Activated CD4-positive, alpha-beta T cell treated with anti-CD3 and anti-CD28 coated beads, Interleukin-10, Interleukin-2, amounts not matched to agents 100 ng/mL and 50 ng/mL, durations not matched to agents 16 hours and 8 hours (primary cell): ENCODE measurements around the gene KBTBD2.
"Not testable (repeated sequence)": the region's sequence is repeated elsewhere in the genome, so short reads cannot be mapped to it uniquely, and the experiment has no call there.

Experiments used
- DNase-seq: peaks from one replicate; pipeline ENCODE4 v3.0.0-alpha.2; 2020

KBTBD2 gene

DNA sequence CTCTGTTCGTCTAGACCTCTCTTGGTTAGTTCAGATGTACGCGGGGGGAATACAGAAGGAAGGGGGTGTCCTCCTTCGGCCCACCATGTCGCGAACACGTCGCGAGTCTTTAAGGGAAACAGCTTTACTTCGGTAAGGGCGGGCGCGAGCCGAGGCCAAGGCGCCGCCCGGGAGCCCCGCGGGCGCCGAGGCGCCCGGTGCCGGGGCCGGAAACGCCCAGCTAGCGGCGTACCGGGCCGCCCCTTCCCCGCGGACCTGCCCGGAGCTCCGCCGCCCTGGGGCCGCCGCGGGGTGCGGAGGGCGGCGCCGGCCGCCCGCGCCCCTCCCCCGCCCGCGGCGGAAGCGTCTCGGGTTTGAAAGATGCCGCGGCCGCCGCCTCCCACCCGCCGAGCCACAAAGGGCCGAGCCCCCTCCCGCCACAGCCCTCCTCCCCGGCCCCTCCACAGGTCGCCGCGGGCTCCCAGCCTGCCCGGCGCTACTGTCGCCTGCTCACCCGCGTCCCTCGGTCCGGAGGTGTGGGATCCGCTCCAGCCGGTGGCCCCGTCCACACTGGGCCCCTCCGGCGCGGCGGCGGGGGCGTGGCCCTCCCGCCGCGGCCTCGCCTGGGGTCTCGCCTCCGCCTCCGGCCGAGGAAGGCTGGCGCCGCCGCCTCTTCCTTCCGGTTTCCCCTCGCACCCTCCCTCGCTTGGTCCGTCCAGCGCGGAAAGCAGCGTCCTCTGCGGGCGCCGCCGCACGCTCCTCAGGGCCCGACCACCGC lies at the start of gene KBTBD2:
TSS of gene KBTBD2 (minus strand) at position 718 of the 757 bp plus-strand sequence. CDS start 12,156 bp downstream, outside the sequence.
- peak; percentile 91 for DNase-seq

DNA sequence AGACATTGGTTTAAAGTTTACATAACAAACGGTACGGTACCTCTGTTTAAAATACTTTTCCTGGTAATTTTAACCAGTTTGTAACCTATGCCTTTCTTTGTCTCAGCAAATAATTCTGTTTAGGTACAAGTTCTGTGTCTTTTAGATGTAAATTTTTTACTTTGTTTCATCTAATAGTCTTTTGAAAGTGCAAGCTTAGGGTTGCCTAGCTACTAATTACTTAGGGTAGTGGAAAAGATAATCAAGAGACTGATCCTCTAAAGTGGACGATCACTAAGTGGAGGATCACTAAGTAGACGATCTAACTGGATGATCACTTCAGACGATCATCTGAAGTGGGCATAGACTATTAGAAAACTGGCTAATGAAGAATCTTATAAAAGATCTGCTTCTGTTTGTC lies 49.6 kb upstream of the KBTBD2 start:
- no peak for DNase-seq

GRCh38 chr7:32937344-32938174 lies 46.0 kb upstream of the KBTBD2 start:
- DNase-seq = no peak

DNA sequence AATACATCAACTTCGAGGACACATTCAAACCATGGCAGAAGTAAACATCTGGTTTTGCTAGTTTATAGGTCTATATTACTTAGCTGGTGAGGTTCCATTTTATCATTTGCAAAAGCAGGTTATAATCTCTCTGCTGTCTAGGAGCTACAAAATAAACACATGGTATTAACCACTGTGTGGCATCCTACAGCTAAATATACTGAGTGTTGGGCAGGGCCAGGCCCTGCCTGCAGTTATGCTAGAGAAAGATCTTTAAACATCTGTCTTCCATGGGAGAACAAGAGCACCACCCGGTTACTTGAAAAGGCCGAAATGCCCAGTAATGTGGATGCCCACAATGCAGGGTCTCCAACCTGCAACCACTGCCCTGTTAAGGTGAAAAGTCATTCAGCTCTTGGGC lies 45.1 kb upstream of the KBTBD2 start:
- no peak for DNase-seq

DNA sequence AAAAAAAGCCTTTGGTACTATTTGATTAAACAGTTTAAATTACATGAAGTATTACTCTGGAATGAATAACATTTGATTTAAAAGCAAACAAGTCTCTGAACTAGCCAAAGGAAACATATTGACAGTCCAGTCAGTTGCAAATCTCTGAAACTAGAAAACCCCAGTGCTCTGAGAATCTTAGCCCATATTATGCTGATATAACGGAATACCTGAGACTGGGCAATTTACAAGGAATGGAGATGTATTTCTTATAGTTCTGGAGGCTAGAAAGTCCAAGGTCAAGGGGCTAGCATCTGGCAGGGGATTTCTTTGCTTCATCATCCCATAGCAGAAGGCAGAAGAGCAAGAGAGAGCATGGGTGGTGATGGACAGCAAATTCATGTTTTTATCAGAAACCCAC lies 44.0 kb upstream of the KBTBD2 start:
- DNase-seq = no peak

DNA sequence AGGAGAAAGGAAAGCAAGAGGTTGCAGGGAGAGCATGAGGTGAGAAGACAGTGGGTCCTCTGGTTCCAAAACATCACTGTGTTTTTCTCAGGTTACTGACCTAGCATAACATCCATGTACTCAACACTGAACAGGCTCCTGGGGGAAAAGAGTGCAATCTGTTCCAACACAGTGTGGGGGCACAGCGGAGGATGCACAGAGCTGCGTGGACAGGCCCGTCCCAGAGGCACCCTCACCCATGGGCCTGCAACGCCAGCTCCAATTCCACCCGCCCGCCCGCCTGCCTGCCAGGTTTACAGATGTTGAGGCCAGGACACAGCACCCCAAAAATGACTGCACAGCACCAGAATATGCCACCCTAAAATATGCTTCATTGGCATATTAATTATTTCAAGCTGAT lies 38.8 kb upstream of the KBTBD2 start:
- no peak for DNase-seq

DNA sequence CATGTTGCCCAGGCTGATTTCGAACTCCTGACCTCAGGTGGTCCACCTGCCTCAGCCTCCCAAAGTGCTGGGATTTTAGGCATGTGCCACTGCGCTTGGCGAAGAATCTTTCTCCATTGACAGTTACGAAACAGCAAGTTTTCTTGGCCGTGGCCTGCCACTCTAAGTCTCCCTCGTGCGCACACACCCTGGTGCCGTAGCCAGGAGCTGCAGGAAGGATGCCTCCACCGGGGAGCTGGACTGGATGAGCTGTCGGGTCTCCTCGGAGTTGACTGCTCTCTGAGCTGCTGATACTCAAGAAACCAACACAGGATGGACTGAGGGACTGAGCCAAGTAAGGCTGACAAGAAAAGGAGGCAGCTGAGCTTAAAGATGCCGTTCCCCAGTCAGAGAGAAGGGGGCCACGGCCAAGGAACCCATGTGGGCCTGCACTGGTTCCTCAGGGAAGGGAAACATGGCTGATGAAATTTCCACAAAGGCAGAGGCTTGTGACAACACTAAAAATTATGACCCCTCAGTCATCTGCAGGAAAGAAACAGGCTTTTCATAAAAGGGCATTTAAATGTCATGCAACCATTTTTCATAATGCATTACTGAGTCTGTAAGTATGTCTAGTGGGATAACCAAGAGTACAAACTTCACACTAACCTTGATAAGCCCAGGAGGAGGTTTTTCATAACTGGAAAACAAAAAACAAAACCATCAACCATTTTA lies 38.0 kb upstream of the KBTBD2 start:
- DNase-seq = no peak

DNA sequence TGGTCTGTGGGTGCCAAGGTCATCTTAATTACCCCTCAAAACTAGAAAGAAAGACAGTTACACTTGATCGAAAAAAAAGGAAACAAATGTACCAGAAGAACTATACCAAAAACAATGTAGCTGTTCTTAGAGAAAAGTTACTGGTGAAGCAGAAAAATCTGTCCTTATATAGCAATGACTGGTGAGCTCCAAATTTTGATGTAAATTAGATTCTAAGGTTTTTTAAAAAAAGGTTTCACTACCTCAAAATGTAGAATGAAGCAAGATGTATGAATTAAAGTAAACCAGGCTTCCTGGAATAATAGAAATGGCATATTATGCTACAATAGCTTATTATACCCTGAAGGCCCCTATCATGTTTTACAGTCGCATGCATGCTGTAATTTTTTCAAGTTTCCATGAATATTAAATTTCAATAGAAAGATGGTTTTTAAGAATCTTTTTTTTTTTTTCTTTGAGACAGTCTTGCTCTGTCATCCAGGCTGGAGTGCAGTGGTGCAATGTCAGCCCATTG lies 37.3 kb upstream of the KBTBD2 start:
- no peak for DNase-seq

DNA sequence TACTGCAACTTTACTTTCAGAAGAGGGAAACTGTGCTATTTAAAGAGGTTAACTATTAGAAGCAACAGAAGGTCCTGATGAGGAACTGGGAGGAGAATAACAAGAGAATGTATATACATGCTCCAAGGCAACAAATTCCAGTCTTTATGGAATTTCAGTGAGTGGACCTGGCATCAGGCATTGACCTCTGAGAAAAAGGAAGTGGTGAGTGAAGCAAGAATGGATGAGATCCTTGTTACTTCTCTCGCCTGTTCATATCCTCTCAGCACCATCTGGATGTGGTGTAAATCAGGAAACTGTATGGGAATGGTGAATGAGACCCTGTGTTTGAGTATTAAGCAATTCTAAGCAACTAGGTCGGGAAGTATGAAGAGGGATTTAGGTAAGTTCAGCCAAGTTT lies 30.3 kb upstream of the KBTBD2 start:
- no peak for DNase-seq

DNA sequence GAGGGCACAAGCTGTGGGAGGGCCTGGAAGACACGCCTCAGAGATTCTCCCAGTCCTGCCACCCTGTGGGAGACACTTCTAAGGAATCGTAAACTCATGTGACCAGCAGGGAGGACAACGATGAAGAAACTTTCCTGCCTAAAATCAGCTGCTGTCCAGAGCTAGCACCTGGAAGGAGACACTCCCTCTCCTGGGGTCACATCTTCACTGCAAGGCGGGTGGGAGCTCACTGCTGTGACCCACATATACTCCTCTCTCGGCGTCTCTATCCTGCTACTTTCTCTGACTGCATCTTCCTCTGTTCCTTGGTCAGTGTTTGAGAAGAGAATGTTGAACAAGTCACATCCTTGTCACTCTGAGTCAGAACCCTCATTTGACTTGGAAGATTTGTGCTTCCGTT lies 25.4 kb upstream of the KBTBD2 start:
- DNase-seq = not testable (repeated sequence)

GRCh38 chr7:32916006-32916405 lies 24.4 kb upstream of the KBTBD2 start:
- DNase-seq = no peak

DNA sequence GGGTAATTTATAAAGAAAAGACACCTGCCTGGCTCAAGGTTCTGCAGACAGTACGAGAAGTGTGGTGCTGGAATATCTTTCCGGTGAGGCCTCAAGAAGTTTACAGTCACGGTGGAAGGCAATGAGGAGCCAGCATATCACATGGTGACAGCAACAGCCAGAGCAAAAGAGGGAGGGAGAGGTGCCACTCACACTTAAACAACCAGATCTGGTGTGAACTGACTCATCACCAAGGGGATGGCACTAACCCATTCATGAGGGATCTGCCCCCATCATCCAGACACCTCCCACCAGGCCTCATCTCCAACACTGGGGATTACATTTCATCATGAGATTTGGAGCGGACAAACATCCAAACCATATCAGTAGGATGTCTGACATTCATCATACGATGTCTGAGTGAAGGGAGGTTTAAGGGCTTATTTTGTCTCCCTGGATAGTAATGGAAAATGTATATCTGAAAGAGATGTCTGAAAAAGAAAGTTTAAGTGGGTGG lies 23.5 kb upstream of the KBTBD2 start:
- DNase-seq = peak; percentile 6

DNA sequence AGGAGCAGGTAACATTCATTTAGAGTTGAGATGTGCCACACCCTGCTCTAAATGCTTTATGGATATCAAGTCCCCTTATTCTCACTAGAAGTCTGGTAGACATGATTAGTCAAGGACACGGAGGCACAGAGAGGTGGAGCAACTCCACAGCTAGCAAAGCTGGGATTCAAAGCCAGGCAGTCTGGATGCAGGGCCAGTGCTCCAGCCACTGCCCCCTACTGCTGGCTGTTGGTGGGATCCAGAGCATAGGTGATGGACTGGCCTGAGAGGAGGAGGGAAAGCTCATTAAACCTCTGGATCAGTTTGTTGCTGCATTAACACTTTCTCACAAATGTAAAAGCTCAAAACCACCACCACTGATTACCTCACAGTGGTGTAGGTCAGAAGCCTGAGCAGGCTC lies 22.6 kb upstream of the KBTBD2 start:
- DNase-seq = no peak

DNA sequence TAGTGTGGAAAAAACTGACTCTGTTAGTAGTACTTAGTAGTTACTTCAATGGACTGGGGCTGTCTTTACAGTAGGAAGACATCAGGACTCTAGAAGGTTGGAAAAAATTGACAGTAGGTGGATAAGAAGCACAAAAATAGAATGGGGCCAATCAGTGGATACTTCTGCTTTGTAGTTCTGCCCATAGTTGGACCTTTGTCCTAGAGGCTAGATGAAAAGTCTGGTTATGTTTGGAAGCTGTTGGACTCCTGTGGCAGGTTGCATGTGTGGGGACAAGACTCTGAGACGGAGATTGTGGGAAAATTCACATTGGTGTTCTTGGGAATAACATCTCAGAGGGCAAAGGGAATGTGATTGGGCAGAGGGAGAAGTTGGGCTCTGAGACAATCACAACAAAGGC lies 18.6 kb upstream of the KBTBD2 start:
- no peak for DNase-seq

DNA sequence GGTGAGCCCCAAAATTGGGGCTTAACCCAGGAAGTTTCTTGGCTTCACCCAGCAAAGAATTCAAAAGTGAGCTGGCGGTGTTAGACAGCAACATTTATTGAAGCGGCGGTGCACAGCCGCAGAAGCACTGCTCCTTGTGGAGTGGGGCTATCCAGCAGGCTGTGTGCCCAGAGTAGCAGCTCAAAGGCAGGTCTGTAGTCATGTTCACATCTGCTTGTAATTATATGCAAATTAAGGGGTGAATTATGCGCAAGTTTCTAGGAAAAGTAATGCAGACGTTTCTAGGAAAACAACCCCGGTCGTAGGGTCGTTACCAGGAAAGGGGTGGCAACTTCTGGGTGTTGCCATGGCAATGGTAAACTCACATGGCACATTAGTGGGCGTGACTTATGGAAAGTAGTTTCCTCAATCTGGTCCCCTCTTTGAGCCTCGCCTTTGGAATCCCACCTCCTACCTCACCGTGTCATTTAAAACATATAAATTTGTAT lies 13.7 kb upstream of the KBTBD2 start:
- peak; percentile 94 for DNase-seq

- no peak for DNase-seq
These were observed 10.1 kb upstream of the KBTBD2 start for GRCh38 chr7:32901629-32902028.

- no peak for DNase-seq
These were observed 9.0 kb upstream of the KBTBD2 start for GRCh38 chr7:32900433-32900995.

GRCh38 chr7:32897376-32897775 lies 5.8 kb upstream of the KBTBD2 start:
- not testable (repeated sequence) for DNase-seq

DNA sequence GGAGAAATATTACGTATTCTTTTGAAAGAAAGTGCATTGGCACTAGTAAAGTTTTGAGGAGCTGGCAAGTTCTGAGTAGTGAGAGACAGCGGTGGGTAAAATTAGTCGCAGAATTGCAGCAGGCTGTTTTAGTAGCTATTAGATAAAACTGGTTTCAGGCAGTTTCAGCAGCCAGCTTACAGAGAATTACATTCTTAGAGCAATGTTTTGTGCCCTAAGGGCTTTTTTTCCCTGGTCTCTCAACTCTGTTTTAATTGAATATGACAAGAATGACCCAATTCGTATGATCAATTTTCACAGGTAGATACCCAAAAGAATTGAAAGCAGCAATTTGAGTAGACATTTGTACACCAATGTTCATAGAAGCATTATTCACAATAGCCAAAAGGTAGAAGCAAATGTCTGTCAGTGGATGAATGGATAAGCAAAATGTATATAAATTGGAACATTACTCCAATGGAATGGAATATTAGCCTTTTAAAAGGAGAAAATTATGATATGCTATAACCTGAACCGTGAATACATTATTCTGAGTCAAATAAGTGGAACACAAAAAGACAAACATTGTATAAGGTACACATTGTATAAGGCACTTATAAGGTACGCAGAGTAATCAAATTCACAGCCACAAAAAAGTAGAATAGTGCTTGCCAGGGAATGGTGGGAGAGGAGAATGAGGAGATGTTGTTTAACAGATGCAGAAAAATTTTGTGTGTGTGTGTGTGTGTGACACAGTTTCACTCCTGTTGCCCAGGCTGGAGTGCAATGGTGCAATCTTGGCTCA lies 5.2 kb upstream of the KBTBD2 start:
- no peak for DNase-seq

DNA sequence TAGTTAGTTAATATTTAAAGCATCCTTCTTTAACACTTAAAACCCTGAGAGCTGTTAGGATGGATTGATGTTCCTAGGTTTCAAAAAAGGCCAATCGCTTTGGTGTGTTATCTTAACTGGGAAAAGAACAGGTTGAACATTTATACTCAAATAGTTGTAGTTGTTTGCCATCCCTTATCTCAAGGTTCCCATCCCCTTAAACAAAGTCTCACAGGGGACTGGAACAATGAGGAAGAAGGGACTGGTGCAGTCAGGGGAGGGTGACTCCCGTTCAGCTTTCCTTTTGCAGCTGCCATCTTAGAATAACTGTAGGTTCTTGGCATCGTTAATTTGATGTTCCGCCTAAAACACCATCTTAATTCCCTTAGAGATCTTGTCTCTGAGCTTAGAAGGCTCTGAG lies 2.6 kb upstream of the KBTBD2 start:
- no peak for DNase-seq

- no peak for DNase-seq
These were observed 2.2 kb upstream of the KBTBD2 start for GRCh38 chr7:32893722-32894121.

DNA sequence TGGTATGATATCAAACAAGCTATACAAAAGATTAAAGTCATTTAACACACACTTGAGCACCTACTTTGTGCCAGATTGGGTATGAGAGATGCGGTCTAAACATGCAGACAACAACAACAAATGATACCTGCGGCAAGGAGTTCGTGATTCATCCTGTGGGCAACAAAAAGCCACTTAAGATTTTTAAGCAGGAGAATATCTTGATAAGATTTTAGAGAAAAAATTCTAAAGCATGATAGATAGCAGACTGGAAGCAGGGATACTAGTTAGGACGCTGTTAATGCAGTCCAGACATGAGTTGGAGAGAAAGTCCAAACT lies 1.6 kb upstream of the KBTBD2 start:
- peak; percentile 57 for DNase-seq
